ENCODE results near the gene TCOF1.

TCOF1 gene, protein sequence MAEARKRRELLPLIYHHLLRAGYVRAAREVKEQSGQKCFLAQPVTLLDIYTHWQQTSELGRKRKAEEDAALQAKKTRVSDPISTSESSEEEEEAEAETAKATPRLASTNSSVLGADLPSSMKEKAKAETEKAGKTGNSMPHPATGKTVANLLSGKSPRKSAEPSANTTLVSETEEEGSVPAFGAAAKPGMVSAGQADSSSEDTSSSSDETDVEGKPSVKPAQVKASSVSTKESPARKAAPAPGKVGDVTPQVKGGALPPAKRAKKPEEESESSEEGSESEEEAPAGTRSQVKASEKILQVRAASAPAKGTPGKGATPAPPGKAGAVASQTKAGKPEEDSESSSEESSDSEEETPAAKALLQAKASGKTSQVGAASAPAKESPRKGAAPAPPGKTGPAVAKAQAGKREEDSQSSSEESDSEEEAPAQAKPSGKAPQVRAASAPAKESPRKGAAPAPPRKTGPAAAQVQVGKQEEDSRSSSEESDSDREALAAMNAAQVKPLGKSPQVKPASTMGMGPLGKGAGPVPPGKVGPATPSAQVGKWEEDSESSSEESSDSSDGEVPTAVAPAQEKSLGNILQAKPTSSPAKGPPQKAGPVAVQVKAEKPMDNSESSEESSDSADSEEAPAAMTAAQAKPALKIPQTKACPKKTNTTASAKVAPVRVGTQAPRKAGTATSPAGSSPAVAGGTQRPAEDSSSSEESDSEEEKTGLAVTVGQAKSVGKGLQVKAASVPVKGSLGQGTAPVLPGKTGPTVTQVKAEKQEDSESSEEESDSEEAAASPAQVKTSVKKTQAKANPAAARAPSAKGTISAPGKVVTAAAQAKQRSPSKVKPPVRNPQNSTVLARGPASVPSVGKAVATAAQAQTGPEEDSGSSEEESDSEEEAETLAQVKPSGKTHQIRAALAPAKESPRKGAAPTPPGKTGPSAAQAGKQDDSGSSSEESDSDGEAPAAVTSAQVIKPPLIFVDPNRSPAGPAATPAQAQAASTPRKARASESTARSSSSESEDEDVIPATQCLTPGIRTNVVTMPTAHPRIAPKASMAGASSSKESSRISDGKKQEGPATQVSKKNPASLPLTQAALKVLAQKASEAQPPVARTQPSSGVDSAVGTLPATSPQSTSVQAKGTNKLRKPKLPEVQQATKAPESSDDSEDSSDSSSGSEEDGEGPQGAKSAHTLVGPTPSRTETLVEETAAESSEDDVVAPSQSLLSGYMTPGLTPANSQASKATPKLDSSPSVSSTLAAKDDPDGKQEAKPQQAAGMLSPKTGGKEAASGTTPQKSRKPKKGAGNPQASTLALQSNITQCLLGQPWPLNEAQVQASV (N-terminal part only)

DNA sequence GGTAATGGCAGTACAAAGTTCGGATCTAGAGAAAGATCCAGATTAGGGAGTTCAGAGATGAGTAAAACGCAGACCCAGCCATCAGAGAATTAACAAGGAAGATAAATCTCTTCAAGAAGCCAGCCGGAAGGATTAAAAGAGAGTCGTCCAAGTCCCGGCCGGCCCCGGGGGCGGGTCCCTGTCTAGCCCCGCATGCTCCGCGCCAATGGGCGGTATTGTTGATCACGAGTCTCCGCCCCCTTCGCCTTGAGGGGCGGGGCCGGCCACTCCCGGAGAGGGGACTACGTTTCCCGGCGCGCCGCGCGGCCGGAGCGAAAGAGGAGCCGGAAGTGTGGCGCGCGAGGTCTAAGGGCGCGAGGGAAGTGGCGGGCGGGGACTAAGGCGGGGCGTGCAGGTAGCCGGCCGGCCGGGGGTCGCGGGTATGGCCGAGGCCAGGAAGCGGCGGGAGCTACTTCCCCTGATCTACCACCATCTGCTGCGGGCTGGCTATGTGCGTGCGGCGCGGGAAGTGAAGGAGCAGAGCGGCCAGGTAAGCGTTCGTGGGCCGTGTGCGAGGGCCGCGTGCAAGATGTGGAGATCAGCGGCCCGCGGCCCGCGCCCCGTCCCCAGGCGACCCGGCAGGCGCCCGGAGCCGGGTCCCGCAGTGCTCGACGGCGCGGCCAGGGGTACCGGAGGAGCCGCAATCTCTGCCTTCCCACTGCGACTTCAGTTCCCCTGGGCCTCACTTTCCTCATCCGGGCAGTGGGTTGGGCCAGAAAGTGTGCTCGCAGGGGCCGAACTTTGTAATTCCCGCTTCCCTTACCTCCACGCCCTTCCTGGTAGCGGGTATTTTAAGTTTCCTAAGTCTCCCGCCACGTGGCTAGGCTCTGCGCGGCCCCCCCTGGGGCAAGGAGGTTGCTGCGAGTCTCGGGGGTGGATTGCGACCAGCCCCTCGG is at the start of gene TCOF1:
Gene TCOF1, plus strand, starts transcription at position 372 of the 935 bp plus-strand sequence. Its CDS starts 50 bp downstream, at position 422.
- peak; percentile 93 to 94 for DNase-seq (ENCODE audit: low read depth in 2 of 2, low spot score in 1 of 2)

DNA sequence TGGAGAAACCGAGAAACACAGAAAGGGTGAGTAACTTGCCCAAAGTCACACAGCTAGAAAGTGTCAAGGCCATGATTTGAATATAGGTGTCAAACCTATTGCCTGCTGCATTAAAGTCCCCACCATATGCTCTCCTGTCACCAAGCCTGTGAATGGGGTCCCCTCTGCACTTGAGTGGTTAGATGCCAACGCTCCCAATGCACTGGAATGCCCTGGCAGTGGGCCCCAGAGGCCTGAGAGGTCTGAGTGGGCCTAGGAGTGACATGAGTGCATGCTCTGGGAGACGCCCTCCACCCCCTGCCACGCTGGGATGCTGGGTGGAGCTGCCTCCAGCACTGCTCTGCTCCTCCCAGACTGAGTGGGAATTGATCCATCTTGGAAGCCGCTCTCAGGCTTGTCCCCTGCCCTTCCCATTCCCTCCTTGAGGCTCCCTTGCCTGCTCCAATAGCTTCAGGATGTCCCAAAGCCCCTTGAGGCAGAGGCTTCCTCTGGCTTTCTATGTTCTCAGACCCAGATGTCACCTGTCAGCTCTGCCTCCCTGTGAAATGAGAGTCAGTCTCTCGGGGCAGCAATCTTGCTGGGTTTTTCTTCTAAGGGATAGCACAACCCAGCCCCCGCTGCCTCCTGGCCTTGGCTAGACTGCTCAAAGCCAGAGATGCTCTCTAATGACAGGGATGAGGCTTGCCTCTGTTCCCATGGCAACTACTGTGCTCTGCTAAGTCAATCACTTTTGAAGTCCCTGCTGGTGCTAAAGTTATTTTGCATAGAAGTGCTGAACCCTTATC is 48.2 kb upstream of the TCOF1 start:
- DNase-seq (ENCODE audit: low read depth in 2 of 2, low spot score in 1 of 2): no peak

DNA sequence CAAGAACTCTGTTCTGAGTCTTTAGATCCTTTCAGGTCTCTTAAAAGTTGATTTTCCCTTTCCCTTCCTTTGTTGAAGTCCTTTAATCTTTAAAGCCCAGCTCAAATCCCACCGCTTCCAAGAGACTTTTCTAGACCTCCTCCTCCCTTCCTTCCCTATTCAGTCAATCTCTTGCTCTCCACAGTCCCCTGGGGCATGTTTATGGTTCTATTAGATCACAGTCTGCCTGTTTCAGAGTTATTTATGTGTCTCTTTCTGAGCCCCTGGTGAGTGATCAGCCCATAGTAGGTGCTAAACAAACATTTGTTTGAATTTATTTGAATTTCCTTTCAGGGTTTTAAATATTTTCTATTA is 47.6 kb upstream of the TCOF1 start:
- no peak for DNase-seq (ENCODE audit: low read depth in 2 of 2, low spot score in 1 of 2)

DNA sequence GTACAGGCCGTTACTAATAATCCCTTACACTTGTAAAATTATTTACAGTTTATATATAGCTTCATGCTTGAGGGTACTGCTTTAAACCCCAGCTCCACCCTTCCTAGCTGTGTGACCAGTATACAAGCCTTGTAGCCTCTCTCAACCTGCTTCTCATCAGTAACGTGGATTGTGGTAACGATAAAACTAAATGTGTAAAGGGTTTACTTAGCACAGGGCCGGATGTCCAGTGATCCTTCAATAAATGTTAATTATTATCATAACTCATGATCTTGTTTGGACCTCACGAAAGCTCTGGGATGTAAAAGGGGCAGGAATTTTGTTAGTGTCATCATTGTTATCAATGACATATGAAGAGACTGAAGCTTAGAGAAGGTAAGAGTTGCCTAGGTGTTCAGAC is 47.3 kb upstream of the TCOF1 start:
- DNase-seq (ENCODE audit: low read depth in 2 of 2, low spot score in 1 of 2): no peak

DNA sequence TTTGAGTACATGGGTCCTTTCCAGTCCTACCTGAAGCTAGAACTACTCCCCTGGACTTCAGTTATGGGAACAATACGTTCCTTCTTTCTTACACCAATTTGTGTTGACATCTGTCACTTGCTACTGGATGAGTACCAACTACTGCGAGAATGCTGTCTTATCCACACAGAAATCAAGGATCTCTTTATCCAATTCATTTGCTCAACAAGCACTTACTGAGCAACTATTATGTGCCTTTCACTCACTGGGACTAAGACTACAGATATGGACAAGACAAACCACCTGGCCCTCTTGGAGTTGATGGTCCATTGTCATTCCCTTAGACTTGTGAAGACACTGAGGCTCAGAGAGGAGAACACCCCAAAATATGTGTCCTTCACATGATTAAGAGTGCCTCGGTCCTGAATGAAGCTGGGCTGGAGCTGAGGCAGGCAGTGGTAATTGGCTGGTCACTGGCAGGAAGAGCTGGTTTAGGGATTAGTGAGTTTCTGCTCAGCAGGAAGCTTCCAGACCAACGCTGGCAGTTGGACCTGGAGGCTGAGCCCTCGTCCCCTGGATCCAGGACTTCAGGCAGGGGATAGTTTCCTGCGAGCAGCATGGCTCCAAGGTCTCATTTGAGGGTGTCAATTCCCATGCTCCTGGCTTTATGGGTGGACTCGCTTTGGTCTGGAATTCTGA is 46.3 kb upstream of the TCOF1 start:
- no peak for DNase-seq (ENCODE audit: low read depth in 2 of 2, low spot score in 1 of 2)

DNA sequence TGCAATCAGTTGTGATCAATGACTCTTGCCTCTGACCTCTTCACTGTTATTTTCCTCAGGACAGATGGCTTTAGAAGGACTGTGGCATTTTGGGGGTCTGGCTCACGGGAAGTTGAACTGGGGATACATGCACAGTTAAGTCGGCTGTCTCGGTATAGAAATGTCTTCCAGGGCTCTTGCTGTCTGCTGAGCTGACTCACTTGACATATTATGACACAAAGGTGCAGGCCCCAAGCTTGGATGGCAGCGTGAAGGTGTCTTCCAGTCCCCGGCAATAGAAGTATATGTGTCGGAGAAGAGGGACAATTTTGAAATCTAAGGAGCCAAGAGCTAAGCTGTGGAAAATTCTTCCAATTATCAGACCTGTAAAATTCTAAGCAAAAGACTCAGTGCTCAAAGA is 45.0 kb upstream of the TCOF1 start:
- no peak for DNase-seq (ENCODE audit: low read depth in 2 of 2, low spot score in 1 of 2)

DNA sequence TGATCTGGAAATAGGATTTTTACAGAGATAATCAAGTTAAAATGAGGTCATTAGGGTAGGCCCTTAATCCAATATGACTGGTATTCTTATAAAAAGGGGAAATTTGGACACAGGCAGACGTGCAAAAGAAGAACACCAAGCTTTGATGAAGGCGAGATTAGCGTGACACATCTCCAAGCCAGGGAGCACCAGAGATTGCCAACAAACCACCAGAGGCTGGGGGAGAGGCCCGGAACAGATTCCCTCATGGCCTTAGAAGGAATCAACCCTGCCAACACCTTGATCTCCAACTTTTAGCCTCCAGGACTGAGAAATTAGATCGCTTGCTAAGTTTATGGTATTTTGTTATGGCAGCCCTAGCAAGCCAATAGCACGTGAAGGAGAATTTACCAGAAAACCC is 44.0 kb upstream of the TCOF1 start:
- DNase-seq (ENCODE audit: low read depth in 2 of 2, low spot score in 1 of 2): no peak

DNA sequence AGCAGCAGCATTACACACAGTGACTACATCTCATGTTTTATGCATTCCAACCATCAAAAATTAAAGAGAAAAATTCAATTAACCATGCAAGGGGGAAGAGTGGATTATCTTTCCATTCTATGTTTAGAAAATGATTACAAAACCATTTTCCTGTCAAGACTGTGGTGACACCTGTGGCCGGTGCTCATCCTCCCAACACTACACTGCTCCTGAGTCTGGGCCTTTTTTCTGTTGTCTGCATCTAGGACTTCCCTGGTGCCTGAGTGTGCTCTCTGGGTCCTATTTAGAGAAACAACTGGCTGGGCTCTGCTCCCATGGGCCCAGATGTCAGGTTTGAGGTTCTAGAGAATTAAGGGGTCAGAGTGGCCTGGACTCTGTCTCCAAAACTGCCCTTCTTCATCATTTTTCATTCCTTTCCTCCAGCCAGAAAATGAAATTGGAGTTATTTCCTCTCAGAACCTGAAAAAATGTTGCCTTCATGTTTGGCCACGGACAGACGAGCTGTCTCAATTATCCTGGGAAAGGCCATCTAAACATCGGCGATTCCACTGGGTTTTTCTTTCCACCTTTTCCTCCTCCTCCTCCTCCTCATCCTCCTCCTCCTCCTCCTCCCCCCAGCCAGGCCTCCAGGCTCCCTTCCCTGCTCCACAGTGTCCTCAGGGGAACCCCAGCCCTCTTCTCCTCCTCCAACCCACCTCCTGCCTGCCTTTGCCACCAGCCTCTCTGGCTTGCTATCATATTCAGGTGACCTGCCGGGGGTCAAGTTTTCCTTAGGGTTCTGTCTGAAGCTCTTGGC is 43.4 kb upstream of the TCOF1 start:
- DNase-seq (ENCODE audit: low read depth in 2 of 2, low spot score in 1 of 2): no peak

DNA sequence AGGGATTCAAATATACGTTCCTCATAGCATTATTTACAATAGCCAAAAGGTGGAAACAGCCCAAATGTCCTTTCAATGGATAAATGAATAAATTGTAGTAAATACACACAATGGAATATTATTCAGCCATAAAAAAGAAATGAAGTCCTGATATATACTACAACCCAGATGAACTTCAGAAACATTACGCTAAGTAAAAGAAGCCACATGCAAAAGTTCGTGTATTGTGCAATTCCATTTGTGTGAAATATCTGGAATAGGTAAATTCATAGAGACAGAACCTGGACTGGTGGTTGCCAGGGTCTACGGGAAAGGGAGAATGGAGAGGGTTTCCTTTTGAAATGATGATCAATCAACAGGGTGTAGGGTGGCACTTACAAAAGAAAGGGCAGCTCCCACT is 42.3 kb upstream of the TCOF1 start:
- no peak for DNase-seq (ENCODE audit: low read depth in 2 of 2, low spot score in 1 of 2)

DNA sequence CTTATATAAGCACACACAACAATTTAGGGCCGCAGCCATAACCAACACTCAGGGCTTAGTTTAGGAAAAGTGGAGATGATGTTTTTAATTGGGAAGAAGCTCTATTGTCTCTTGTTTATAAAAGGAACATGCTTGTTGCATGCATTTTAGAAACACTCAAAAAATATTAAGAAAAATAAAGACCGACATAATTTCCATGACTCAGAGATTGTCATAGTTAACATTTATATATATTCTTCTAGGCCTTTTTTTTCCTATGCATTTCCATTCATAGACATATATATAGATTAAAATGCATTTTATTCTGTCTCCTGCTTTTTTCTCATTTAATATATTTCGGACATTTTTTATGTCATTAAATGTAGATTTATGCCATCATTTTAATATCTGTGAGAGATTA is 41.2 kb upstream of the TCOF1 start:
- no peak for DNase-seq (ENCODE audit: low read depth in 2 of 2, low spot score in 1 of 2)

DNA sequence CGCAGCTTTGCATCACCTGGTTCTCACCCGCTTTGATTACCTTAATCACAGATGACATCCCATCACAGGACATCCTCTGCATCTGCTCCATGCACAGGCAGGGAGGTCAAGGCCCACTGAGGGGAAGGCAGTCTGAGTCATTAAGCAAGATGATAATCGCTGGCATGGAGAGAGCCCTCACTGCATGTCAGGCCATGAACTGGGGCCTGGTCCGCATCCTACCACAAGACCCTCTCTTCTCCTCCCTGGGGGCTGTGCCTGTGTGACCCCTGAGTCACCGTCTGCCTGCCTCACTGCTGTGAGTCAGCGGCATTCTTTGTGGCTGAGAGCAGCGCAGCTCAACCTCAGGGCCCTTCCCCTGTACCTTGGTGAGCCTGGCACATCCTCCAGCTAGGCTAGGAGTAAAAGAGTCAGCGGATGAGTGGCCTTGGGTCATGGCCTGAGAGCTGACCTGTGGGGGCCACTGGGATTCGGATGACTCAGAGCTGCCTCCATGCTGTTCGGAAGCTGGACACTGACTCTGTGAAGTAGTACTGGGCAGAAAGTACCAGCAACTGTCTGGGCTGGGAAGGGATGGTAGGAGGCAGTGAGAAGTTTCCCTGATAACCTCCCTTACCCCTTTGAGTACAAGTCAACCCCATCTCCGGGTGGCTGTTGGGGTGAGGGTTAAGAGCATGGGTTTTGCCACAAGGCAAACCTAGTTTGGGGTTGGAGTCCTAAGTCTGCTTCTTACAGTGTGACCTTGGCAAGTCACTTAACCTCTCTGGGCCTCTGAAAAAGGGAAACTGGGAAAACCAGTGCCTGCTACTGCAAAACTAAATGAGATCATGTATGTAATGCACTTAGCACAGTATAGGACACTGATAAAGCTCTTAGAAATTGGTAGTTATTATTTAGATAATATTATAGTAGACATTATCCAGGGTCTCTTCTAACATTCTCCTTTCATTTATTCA is 40.2 kb upstream of the TCOF1 start:
- no peak for DNase-seq (ENCODE audit: low read depth in 2 of 2, low spot score in 1 of 2)

DNA sequence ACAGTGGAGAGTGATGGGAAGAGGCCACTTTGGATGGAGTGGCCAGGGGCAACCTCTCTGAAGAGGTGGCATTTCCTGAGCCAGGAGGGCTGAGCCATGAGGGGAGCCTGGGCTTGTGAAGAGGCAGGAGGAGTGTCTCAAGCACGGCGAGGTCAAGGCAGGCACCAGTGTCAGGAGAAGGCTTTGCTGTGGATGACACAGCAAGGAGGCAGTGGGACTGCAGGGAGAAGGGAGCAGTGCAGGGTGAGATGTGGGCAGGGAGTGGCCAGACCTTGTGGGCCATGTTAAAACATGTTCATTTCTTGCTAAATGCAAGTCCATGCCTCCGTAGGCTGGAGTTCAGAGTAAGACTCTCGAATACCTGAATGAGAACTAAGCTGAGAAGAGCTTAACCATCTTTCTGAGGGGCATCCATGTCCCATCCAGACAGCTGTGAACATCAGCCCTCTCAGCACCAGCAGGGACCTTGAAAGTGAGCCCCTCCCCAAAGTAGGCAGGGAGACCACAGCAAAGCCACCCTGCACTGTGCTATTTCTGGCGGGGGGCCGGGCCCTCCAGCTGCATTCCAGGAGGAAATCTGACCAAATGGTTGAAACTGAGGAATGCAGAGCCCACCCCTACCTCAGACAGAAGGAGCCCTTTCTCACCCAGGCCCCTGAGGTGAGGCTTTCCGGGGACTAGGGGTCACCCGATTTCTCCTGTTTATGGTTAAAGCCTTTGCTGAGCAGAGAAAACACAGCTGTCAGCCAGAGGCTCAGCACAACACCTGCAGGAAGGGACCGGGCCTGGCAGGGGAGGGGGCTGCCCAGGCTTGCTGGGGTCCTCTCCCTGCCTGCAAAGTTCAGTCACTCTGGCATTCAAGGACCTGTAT is 38.6 kb upstream of the TCOF1 start:
- no peak for DNase-seq (ENCODE audit: low read depth in 2 of 2, low spot score in 1 of 2)

DNA sequence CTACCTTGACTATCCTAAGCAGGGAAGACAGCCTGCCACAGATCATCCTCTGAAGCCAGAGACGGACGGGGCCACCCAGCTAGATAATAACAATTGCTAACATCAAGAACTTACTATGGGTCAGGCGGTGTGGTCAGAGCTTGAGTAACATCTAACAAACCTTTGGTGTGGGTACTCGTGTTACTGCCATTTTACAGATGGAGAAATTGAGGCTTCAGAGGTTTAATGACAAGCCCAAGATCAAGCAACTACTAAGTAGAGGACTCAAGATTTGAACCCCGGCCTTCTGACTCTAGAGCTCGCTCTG is 38.1 kb upstream of the TCOF1 start:
- no peak for DNase-seq (ENCODE audit: low read depth in 2 of 2, low spot score in 1 of 2)

DNA sequence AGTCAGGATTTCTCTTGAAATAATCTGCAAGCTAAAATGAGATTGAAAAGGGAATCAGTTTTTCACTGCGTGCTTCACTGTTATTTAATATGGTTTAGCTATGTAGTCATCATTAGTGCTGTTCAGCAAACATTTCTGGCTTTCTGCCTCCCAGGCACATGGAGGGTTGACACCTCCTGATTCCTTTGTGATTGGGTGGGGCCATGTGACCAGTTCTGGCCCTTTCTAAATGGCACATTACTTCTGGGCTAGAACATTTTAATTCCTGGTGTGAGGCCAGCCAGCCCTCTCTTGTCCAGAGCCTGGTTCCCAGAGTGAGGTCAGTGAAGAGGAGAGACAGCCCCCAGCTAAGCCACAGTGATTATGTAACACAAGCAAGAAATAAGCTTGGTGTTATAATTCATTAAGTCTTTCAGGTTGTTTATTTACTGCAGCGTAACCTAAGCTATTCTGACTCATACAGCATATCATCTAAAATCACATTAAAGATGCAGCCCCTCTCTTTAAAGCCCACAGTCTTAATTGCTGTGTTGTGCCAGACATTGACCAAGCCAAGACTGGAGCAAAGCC is 37.4 kb upstream of the TCOF1 start:
- no peak for DNase-seq (ENCODE audit: low read depth in 2 of 2, low spot score in 1 of 2)

DNA sequence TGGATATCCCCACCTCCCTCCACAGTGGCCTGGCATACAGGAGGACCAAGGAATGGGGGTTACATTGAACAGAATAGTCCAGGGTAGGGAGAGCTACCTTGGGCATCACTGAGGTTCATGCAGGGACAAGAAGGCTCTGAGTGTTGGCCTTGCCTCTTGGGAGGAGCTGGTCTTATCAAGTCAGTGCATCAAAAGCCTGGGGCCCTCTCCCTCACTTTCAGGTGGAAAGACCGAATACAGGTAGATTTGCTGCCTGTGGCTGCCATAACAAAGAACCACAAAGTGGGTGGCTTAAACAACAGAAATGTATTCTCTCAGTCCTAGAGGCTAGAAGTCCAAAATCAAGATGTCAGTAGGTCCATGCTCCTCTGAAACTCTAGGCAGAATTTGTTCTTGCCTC is 36.3 kb upstream of the TCOF1 start:
- no peak for DNase-seq (ENCODE audit: low read depth in 2 of 2, low spot score in 1 of 2)

DNA sequence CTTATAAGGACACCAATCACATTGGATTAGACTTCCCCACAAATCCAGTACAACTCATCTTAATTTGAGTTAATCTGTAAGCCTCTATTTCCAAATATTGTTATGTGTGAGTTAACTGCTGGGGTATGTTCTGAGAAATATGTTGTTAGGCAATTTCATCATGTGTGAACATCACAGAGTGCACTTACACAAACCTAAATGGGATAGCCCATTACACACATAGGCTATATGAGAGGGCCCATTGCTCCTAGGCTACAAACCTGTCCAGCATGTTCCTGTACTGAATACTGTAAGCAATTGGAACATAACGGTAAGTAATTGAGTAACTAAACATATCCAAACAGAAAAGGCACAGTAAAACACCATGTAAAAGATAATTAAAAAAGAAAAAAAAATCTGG is 35.7 kb upstream of the TCOF1 start:
- no peak for DNase-seq (ENCODE audit: low read depth in 2 of 2, low spot score in 1 of 2)

Measured in stimulated activated CD8-positive, alpha-beta memory T cell treated with anti-CD3 and anti-CD28 coated beads, Interleukin-4, amount 100 ng/mL, for 1 hour (primary cell).